CD4-positive, alpha-beta T cell (primary cell): Measurements from ENCODE around the gene CCND3. TPM values are rescaled to one million over a fixed set of nuclear protein-coding genes. Genes with fewer than 3 reads are reported as not detected.

Source experiments
- ATAC-seq: fragments of 200-7000 bp; cut with Tn5 transposase; one replicate; pipeline ENCODE4 v1.10.0; 2022; ENCODE audit warnings: mild to moderate bottlenecking; ENCODE audit not compliant: poor library complexity
- CTCF ChIA-PET: fragments of 350-600 bp; sonication (Branson Sonifier 250); formaldehyde crosslinking; loops from one replicate; lab custom pipeline; 2021; ENCODE audit warnings: antibody characterized with exemption, inconsistent platforms; lab: Charles Lee
- POLR2A ChIA-PET: fragments of 350-600 bp; sonication (Branson Sonifier 250); formaldehyde crosslinking; loops from one replicate; lab custom pipeline; 2021; ENCODE audit warnings: antibody characterized with exemption, inconsistent platforms; lab: Charles Lee
- DNase-seq, 14 experiments: peaks; one replicate each; pipeline ENCODE4 v3.0.0-alpha.2; 2013 to 2020; ENCODE audit warnings: mixed read lengths in 2 of 14
- H3K27ac ChIP-seq, 2 donors: one replicate each; pipeline versions ENCODE4 v1.5.1 to v1.7.0; 2013; ENCODE audit warnings: low read length in 2 of 2, low read depth in 1 of 2, mild to moderate bottlenecking in 1 of 2
- H3K27me3 ChIP-seq, 2 experiments: 1 replicate in 1 of 2; 2 replicates in 1 of 2; pipeline versions ENCODE4 v1.6.1 to v1.7.0; 2013; ENCODE audit warnings: low read length in 2 of 2, control low read depth in 1 of 2, mild to moderate bottlenecking in 1 of 2, moderate library complexity in 1 of 2; ENCODE audit not compliant: insufficient read depth in 2 of 2, control insufficient read depth in 1 of 2
- H3K36me3 ChIP-seq: one replicate; pipeline ENCODE4 v1.6.1; 2013; ENCODE audit warnings: low read length, control low read depth; ENCODE audit not compliant: insufficient read depth
- H3K4me1 ChIP-seq: one replicate; pipeline ENCODE4 v1.6.1; 2013; ENCODE audit warnings: low read length, control low read depth; ENCODE audit not compliant: insufficient read depth
- H3K4me3 ChIP-seq: one replicate; pipeline ENCODE4 v1.5.1; 2013; ENCODE audit warnings: mild to moderate bottlenecking, low read length, moderate library complexity
- H3K9me3 ChIP-seq, 2 experiments: 1 replicate in 1 of 2; 2 replicates in 1 of 2; pipeline versions ENCODE4 v1.6.1 to v1.7.0; 2013; ENCODE audit warnings: low read length in 2 of 2, mild to moderate bottlenecking in 2 of 2, control low read depth in 1 of 2, moderate library complexity in 1 of 2; ENCODE audit not compliant: control insufficient read depth in 1 of 2, insufficient read depth in 1 of 2
- H3K27ac Mint-ChIP-seq: one replicate; pipeline ENCODE4 v1.8.0; 2020; ENCODE audit warnings: mixed read lengths
- H3K27me3 Mint-ChIP-seq: one replicate; pipeline ENCODE4 v1.8.0; 2021; ENCODE audit warnings: mixed read lengths
- H3K36me3 Mint-ChIP-seq: one replicate; pipeline ENCODE4 v1.8.0; 2021; ENCODE audit warnings: low read depth, mixed read lengths
- H3K4me1 Mint-ChIP-seq: one replicate; pipeline ENCODE4 v1.8.0; 2021; ENCODE audit warnings: low read depth, mixed read lengths
- H3K4me3 Mint-ChIP-seq: one replicate; pipeline ENCODE4 v1.8.0; 2020; ENCODE audit warnings: mild to moderate bottlenecking, mixed read lengths
- H3K9me3 Mint-ChIP-seq: one replicate; pipeline ENCODE4 v1.8.0; 2020; ENCODE audit warnings: mixed read lengths
- CTCF ChIP-seq: fragments of 200-600 bp; IDR thresholded peaks from one replicate; pipeline ENCODE4 v1.8.0; 2022; ENCODE audit warnings: antibody characterized with exemption, mild to moderate bottlenecking
- intact Hi-C, 2 experiments: fragments of 100-400 bp; cut with DNase I in 1 of 2; cut with micrococcal nuclease in 1 of 2; formaldehyde crosslinking; loops; one replicate each; pipeline versions ENCODE4 v1.15.1 to v1.9.0; 2023 to 2025; cut with DNase I, micrococcal nuclease
- total RNA-seq, 174 experiments: library from RNA in 2 of 174; stranded (reverse) in 2 of 174; gene quantifications; one replicate each; pipeline ENCODE4 v1.2.3 and lab custom pipeline; 2021 to 2026

Gene CCND3
- total RNA-seq, 2 experiments from 2014 or later, result 247 to 248 TPM

GRCh38 chr6:41940759-41941279 lies 789 bp downstream of the CCND3 start:
- H3K4me3 ChIP-seq, result peak overlapping the region; percentile 96
- Mint-ChIP-seq H3K27me3 (no peaks in the 10 kb centered on the region), H3K4me3 (peak overlapping the region; percentile 97), H3K4me1 (peaks cover 82% of the 10 kb centered on the region), H3K27ac (peak overlapping the region; percentile 93), H3K36me3 (peaks cover 66% of the 10 kb centered on the region), H3K9me3 (no peaks in the 10 kb centered on the region)
- no peaks in the 10 kb centered on the region for H3K27me3 ChIP-seq
- ATAC-seq (peak; percentile 25), DNase-seq (peak in 11 of 14 experiments; percentile 20 to 68 (median 46))
- CTCF ChIA-PET, result interaction anchor here (1.1 to 7.7 kb wide), 3 partner anchors 18 to 99 kb away, joined by 3 to 84 read pairs (median 5); partner anchors contain the start of genes BYSL and MED20
- no peak for TF ChIP-seq CTCF
- peaks cover 37% of the 10 kb centered on the region for H3K36me3 ChIP-seq
- H3K4me1 ChIP-seq, result peaks cover 73% of the 10 kb centered on the region
- intact Hi-C loops, result loop anchor here (1.0 to 5.0 kb wide), 3 partner anchors 20 to 101 kb away; partner anchors contain the start of genes BYSL (in 1 of the 2) and MED20 (in 1 of the 2)
- no peaks in the 10 kb centered on the region for H3K9me3 ChIP-seq
- POLR2A ChIA-PET, result interaction anchor here (0.7 to 9.1 kb wide), 10 partner anchors 9 to 105 kb away, joined by 3 to 168 read pairs (median 4); partner anchors contain the start of genes BYSL, MED20 and TAF8
- peak overlapping the region; percentile 68 to 74 for H3K27ac ChIP-seq

- Histone ChIP-seq H3K27me3 (no peaks in the 10 kb centered on the region), H3K9me3 (no peaks in the 10 kb centered on the region), H3K27ac (peak overlapping the region; percentile 68 to 74), H3K36me3 (peaks cover 38% of the 10 kb centered on the region), H3K4me3 (peak overlapping the region; percentile 96), H3K4me1 (peaks cover 76% of the 10 kb centered on the region)
- no peaks in the 10 kb centered on the region for H3K27me3 Mint-ChIP-seq
- peaks cover 68% of the 10 kb centered on the region for H3K36me3 Mint-ChIP-seq
- ChIA-PET POLR2A (interaction anchor here (1.0 to 9.1 kb wide), 10 partner anchors 10 to 1039 kb away, joined by 3 to 168 read pairs (median 8); partner anchors contain the start of genes BYSL, MED20, PEX6 and TAF8), CTCF (interaction anchor here (1.1 to 7.7 kb wide), 8 partner anchors 12 to 153 kb away, joined by 3 to 84 read pairs (median 6); partner anchors contain the start of genes BYSL, MED20, TAF8 and TOMM6)
- DNase-seq (peak in 5 of 14 experiments; percentile 10 to 53 (median 15)), ATAC-seq (peak; percentile 0)
- H3K27ac Mint-ChIP-seq, result peak overlapping the region; percentile 93
- no peaks in the 10 kb centered on the region for H3K9me3 Mint-ChIP-seq
- peaks cover 81% of the 10 kb centered on the region for H3K4me1 Mint-ChIP-seq
- peak overlapping the region; percentile 97 for H3K4me3 Mint-ChIP-seq
- intact Hi-C loops, result loop anchor here (1.0 to 5.0 kb wide), 6 partner anchors 37 to 153 kb away; partner anchors contain the start of genes TOMM6 (in 1 of the 2) and USP49 (in 1 of the 2)
- TF ChIP-seq CTCF, result no peak
Measured at GRCh38 chr6:41939848-41940758, 1.5 kb downstream of the CCND3 start.
